ENCODE measurements around the gene THADA. TPM values are rescaled to one million over a fixed set of nuclear protein-coding genes. Genes with fewer than 3 reads are reported as not detected.

THADA gene
- total and polyA plus RNA-seq, 3 experiments from 2014 or later, result 12.2 to 48.7 (median 45.8) TPM

DNA sequence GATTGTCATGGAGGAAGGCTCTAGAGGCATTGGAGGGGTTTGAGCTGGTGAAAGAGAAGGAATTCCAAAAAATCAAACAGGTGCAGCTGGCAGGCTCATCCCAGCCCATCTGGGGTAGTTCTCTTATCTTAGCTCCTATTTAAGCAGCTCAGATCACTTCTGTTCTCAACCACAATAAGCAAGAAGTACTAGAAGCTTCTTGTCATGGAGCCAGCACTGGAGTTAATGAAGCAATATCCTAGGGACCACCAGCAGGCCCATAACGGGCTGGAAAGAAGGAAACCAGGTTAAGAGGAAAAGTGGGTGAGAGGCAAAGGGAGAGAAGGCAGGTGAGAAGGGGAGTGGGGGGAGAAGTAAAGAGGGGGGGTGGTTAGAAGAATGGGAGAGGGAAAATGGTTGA lies 268.7 kb downstream of the THADA start:
- Histone ChIP-seq H3K4me1 (ENCODE audit: insufficient read depth, low read length) (no peaks in the 10 kb centered on the region), H3K27me3 (ENCODE audit: insufficient read depth, low read length, poor library complexity, severe bottlenecking) (no peaks in the 10 kb centered on the region), H3K4me3 (ENCODE audit: low read length) (no peak overlapping the region), H3K27ac (ENCODE audit: low read depth, low read length) (no peak overlapping the region), H3K36me3 (ENCODE audit: insufficient read depth, low read length) (no peaks in the 10 kb centered on the region), H3K9me3 (ENCODE audit: low read length) (no peaks in the 10 kb centered on the region)
- Mint-ChIP-seq H3K36me3 (peaks cover 13 to 40% (median 18%) of the 10 kb centered on the region in 3 donors), H3K4me1 (peaks cover 0 to 2% (median 0%) of the 10 kb centered on the region in 3 donors), H3K9me3 (no peaks in the 10 kb centered on the region), H3K4me3 (no peak overlapping the region), H3K27ac (peak overlapping the region in 1 of 8 donors; percentile 81), H3K27me3 (peaks cover 0 to 1% of the 10 kb centered on the region in 2 donors)
- ChIA-PET CTCF (no interaction called here), POLR2A (no interaction called here)
- DNase-seq, result no peak

DNA sequence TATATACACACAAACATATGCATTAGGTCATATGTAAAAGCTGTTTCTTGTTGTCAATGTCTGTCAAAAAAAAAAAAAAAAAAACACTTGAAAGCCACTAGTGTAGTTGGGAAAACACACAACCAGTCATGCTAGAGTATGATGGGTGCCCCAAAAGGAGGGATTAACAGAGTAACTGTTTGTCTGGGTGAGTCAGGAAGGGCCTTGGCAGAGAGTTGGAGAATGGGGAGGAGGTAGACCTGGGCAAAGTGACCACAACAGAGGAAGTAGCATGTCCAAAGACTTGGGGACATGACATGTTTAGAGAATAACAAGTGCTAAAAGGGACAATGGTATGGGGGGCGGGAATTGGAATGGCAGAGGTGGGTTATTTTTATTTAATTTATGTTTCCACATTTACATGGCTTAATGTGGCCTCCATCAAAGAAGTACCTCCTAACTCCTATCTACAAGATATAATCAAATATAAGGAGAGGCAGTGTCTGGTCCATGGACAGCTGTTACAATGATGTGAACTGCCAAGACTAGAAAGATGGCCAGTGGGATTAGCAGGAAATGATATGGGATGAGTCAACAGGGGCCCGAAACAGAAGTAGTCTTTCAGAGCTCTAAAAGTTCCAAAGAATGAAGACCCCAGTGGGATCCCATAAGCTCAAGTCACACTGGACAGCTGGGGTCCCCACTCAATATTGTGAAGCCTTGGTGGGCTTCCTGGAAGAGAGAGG lies 269.6 kb downstream of the THADA start:
- no peaks in the 10 kb centered on the region for H3K36me3 ChIP-seq (ENCODE audit: insufficient read depth, low read length)
- no peak for DNase-seq
- no peak overlapping the region for H3K27ac ChIP-seq (ENCODE audit: low read depth, low read length)
- Mint-ChIP-seq H3K36me3 (peaks cover 13 to 42% (median 16%) of the 10 kb centered on the region in 3 donors), H3K9me3 (no peaks in the 10 kb centered on the region), H3K4me3 (no peak overlapping the region), H3K4me1 (peaks cover 0 to 2% (median 0%) of the 10 kb centered on the region in 3 donors), H3K27ac (peak overlapping the region in 2 of 8 donors; percentile 15 to 52), H3K27me3 (peaks cover 0 to 1% of the 10 kb centered on the region in 2 donors)
- no peak overlapping the region for H3K4me3 ChIP-seq (ENCODE audit: low read length)
- no peaks in the 10 kb centered on the region for H3K9me3 ChIP-seq (ENCODE audit: low read length)
- H3K4me1 ChIP-seq (ENCODE audit: insufficient read depth, low read length), result no peaks in the 10 kb centered on the region
- POLR2A ChIA-PET, result no interaction called here
- no peaks in the 10 kb centered on the region for H3K27me3 ChIP-seq (ENCODE audit: insufficient read depth, low read length, poor library complexity, severe bottlenecking)
- CTCF ChIA-PET, result interaction anchor here (1.3 kb wide), 1 partner anchor 22 kb away, joined by 3 read pairs; no protein-coding TSS in a partner anchor

DNA sequence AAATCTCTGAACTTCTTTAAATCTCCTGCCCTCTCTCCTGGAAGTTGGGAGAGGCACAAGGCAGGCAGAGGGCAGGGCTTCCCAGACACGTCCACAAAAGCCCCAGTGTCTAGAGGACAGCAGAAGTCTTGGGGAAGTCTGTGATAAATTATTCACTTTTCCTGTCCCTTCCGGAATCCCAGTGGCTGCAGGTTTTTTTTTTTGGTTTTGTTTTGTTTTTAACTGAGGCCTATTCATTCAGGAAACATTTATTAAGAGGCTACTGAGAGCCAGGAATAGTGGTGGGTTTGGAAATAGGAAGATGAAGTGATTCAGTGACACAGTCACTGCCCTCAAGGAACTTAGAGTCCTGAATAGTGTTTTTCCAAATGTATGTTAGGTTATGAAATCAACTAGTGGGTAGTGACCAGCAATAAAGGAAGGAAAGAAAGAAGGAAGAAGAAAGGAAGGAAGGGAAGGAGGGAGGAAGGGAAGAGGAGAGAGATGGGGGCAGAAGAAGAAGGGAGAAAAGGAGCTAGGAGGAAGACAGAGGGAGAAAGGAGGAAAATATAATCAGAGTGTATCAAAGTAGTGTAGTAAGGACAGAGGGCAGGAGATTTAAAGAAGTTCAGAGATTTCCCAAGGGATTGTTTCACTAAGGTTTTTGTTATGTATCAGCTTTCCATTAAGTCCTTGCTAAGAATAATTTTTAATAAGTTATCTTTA lies 270.6 kb downstream of the THADA start:
- no peaks in the 10 kb centered on the region for H3K9me3 ChIP-seq (ENCODE audit: low read length)
- Mint-ChIP-seq H3K36me3 (peaks cover 16 to 46% (median 21%) of the 10 kb centered on the region in 3 donors), H3K27ac (peak overlapping the region in 1 of 8 donors; percentile 78), H3K4me3 (no peak overlapping the region), H3K9me3 (no peaks in the 10 kb centered on the region), H3K4me1 (peaks cover 0 to 2% (median 0%) of the 10 kb centered on the region in 3 donors), H3K27me3 (peaks cover 0 to 1% of the 10 kb centered on the region in 2 donors)
- H3K4me3 ChIP-seq (ENCODE audit: low read length), result no peak overlapping the region
- DNase-seq, result no peak
- no peaks in the 10 kb centered on the region for H3K4me1 ChIP-seq (ENCODE audit: insufficient read depth, low read length)
- H3K36me3 ChIP-seq (ENCODE audit: insufficient read depth, low read length), result no peaks in the 10 kb centered on the region
- POLR2A ChIA-PET, result no interaction called here
- no peak overlapping the region for H3K27ac ChIP-seq (ENCODE audit: low read depth, low read length)
- CTCF ChIA-PET, result interaction anchor here (1.3 kb wide), 1 partner anchor 23 kb away, joined by 3 read pairs; no protein-coding TSS in a partner anchor
- no peaks in the 10 kb centered on the region for H3K27me3 ChIP-seq (ENCODE audit: insufficient read depth, low read length, poor library complexity, severe bottlenecking)

DNA sequence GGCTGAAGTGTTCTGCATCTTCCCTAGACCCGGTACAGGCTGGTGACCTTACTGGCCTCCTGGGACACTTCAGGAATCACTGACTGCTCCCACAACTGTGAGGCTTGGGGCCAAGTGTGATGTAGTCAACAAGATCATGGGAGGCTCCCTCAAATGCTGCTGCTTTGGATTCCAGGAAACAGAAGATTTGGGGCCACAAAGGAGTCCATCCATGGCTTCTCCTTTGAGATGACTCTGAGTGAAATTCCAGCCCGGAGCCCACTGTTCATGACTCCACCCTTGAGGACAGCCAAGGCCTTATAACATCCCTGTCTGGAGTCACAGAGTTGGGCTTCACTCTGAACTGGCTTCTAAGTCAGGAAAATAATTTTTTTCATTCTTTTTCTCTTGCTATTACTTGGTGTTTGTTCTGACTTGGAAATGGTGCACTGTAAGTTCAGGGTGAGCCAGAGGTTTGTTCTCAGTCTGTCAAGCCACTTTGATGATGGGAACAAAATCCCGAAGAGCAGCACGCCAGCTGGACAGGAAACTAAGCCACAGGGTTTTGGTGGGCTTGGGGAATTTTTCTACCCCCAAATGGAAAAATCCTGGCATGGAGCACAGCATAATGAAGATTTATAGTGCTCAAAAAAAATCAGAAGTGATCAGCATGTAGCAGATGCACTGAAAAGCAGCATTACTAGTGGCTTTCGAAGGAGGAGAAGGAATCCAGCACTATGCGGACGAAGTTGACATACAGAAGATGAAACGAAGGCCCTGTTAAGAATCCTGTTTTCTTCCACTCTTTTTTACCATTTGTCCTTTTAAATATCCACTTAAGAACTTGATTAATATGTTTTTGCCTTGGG lies 271.4 kb downstream of the THADA start:
- Mint-ChIP-seq H3K4me3 (no peak overlapping the region), H3K36me3 (peaks cover 21 to 48% (median 24%) of the 10 kb centered on the region in 3 donors), H3K4me1 (peaks cover 0 to 2% (median 0%) of the 10 kb centered on the region in 3 donors), H3K27ac (peak overlapping the region in 2 of 8 donors; percentile 57 to 89), H3K9me3 (no peaks in the 10 kb centered on the region), H3K27me3 (peaks cover 0 to 1% of the 10 kb centered on the region in 2 donors)
- no peaks in the 10 kb centered on the region for H3K36me3 ChIP-seq (ENCODE audit: insufficient read depth, low read length)
- no peaks in the 10 kb centered on the region for H3K4me1 ChIP-seq (ENCODE audit: insufficient read depth, low read length)
- H3K9me3 ChIP-seq (ENCODE audit: low read length), result no peaks in the 10 kb centered on the region
- ChIA-PET POLR2A (no interaction called here), CTCF (no interaction called here)
- no peak overlapping the region for H3K27ac ChIP-seq (ENCODE audit: low read depth, low read length)
- no peak overlapping the region for H3K4me3 ChIP-seq (ENCODE audit: low read length)
- H3K27me3 ChIP-seq (ENCODE audit: insufficient read depth, low read length, poor library complexity, severe bottlenecking), result no peaks in the 10 kb centered on the region
- no peak for DNase-seq

DNA sequence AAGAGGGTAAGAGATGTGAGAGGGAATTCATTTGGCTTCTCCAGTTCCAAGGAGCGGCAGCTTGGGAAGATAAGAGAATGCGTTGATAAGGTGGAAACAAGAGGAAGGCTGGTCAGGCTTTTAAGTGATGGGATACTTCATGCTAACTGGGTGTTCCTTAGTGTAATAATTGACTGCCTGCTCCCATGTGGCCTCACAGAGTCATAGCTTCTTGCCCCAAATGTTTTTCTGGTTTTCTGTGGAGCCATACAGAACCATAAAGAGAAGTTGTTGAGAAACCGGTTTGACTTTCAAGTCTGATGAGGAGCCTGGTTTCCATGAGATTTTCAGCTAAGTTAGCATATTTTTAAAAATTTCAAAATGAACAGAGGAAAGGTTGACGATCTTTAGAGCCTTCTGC lies 272.0 kb downstream of the THADA start:
- ChIA-PET POLR2A (no interaction called here), CTCF (no interaction called here)
- no peak for DNase-seq
- Histone ChIP-seq H3K4me1 (ENCODE audit: insufficient read depth, low read length) (no peaks in the 10 kb centered on the region), H3K27me3 (ENCODE audit: insufficient read depth, low read length, poor library complexity, severe bottlenecking) (no peaks in the 10 kb centered on the region), H3K36me3 (ENCODE audit: insufficient read depth, low read length) (no peaks in the 10 kb centered on the region), H3K27ac (ENCODE audit: low read depth, low read length) (no peak overlapping the region), H3K9me3 (ENCODE audit: low read length) (no peaks in the 10 kb centered on the region), H3K4me3 (ENCODE audit: low read length) (no peak overlapping the region)
- Mint-ChIP-seq H3K27me3 (peaks cover 0 to 1% of the 10 kb centered on the region in 2 donors), H3K27ac (no peak overlapping the region), H3K9me3 (no peaks in the 10 kb centered on the region), H3K36me3 (peaks cover 24 to 52% (median 27%) of the 10 kb centered on the region in 3 donors), H3K4me3 (no peak overlapping the region), H3K4me1 (peaks cover 0 to 2% (median 0%) of the 10 kb centered on the region in 3 donors)

DNA sequence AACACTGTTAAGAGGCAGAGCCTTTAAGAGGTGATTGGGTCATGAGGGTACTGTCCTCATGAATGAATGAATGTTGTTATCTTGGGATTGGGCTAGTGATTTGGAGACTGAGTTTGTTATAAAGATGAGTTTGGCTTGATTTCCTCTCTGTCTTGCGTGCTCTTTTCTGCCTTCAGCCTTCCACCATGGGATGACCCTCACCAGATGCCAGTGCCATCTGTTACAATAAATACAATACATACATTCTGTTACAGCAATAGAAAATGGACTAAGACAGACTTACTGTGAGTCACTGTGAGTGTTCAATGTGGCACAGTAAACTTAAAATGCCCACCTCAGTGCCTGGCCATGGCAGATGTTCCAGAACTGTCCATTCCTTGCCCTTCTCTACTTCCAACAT lies 274.4 kb downstream of the THADA start:
- DNase-seq, result no peak
- Histone ChIP-seq H3K9me3 (ENCODE audit: low read length) (no peaks in the 10 kb centered on the region), H3K36me3 (ENCODE audit: insufficient read depth, low read length) (no peaks in the 10 kb centered on the region), H3K27me3 (ENCODE audit: insufficient read depth, low read length, poor library complexity, severe bottlenecking) (no peaks in the 10 kb centered on the region), H3K4me1 (ENCODE audit: insufficient read depth, low read length) (no peaks in the 10 kb centered on the region), H3K4me3 (ENCODE audit: low read length) (no peak overlapping the region), H3K27ac (ENCODE audit: low read depth, low read length) (no peak overlapping the region)
- CTCF ChIA-PET, result no interaction called here
- H3K36me3 Mint-ChIP-seq, result peaks cover 19 to 53% (median 27%) of the 10 kb centered on the region in 3 donors
- H3K27me3 Mint-ChIP-seq, result peaks cover 0 to 1% of the 10 kb centered on the region in 2 donors
- H3K4me1 Mint-ChIP-seq, result peaks cover 5% of the 10 kb centered on the region in 3 donors
- no peaks in the 10 kb centered on the region for H3K9me3 Mint-ChIP-seq
- H3K4me3 Mint-ChIP-seq, result no peak overlapping the region
- POLR2A ChIA-PET, result no interaction called here
- H3K27ac Mint-ChIP-seq, result peak overlapping the region in 1 of 8 donors; percentile 36

DNA sequence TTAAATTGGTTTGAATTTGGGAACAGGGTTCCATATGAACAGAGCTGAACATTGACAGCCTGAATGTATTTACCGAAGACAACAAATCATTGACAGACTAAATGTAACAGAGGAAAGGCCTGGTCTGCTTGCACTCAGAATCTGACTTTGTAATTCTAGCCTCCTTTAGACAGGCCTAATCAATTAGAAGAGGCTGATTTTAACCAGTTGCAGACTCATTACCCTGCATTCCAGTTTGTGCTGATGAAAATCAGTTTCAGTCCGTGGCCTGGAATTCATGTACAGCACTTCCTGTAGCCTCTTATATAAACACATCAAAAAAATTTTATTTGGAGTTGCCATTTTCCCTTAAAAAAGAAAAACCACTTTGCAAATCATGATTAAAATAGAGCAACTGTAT lies 276.3 kb downstream of the THADA start:
- H3K27me3 ChIP-seq (ENCODE audit: insufficient read depth, low read length, poor library complexity, severe bottlenecking), result no peaks in the 10 kb centered on the region
- no peaks in the 10 kb centered on the region for H3K36me3 ChIP-seq (ENCODE audit: insufficient read depth, low read length)
- H3K4me1 ChIP-seq (ENCODE audit: insufficient read depth, low read length), result no peaks in the 10 kb centered on the region
- no peaks in the 10 kb centered on the region for H3K9me3 Mint-ChIP-seq
- H3K4me3 ChIP-seq (ENCODE audit: low read length), result no peak overlapping the region
- CTCF ChIA-PET, result no interaction called here
- peaks cover 0 to 1% of the 10 kb centered on the region in 2 donors for H3K27me3 Mint-ChIP-seq
- DNase-seq, result no peak
- H3K4me1 Mint-ChIP-seq, result peaks cover 9 to 12% (median 11%) of the 10 kb centered on the region in 3 donors
- no peak overlapping the region for H3K27ac Mint-ChIP-seq
- H3K9me3 ChIP-seq (ENCODE audit: low read length), result no peaks in the 10 kb centered on the region
- peaks cover 11 to 47% (median 22%) of the 10 kb centered on the region in 3 donors for H3K36me3 Mint-ChIP-seq
- H3K4me3 Mint-ChIP-seq, result no peak overlapping the region
- POLR2A ChIA-PET, result no interaction called here
- H3K27ac ChIP-seq (ENCODE audit: low read depth, low read length), result no peak overlapping the region

All from CD8-positive, alpha-beta memory T cell (primary cell).